Astrocyte of the hippocampus (primary cell): ENCODE measurements around the gene ZCCHC14.

Experiments
- DNase-seq: peaks from one replicate; pipeline ENCODE4 v3.0.0; 2011; ENCODE audit warnings: low read depth, low spot score

The ZCCHC14 gene

GRCh38 chr16:87492721-87493607 is at the start of gene ZCCHC14:
TSS of gene ZCCHC14 (minus strand) at chr16:87493024. CDS start at chr16:87492238, 786 bp downstream.
- peak; percentile 100 for DNase-seq

- no peak for DNase-seq
Measured at GRCh38 chr16:87541872-87542234, 49.0 kb upstream of the ZCCHC14 start.

GRCh38 chr16:87541147-87541871 is 48.5 kb upstream of the ZCCHC14 start:
- peak; percentile 67 for DNase-seq

- no peak for DNase-seq
Measured at GRCh38 chr16:87540897-87541146, 48.0 kb upstream of the ZCCHC14 start.

- DNase-seq = no peak
Measured at GRCh38 chr16:87540072-87540896, 47.5 kb upstream of the ZCCHC14 start.

GRCh38 chr16:87539113-87539512 is 46.3 kb upstream of the ZCCHC14 start:
- no peak for DNase-seq

- peak; percentile 22 for DNase-seq
Measured at GRCh38 chr16:87538594-87538993, 45.8 kb upstream of the ZCCHC14 start.

- DNase-seq = no peak
Measured at GRCh38 chr16:87538160-87538559, 45.3 kb upstream of the ZCCHC14 start.

GRCh38 chr16:87536795-87537142 is 43.9 kb upstream of the ZCCHC14 start:
- no peak for DNase-seq

GRCh38 chr16:87535855-87536794 is 43.3 kb upstream of the ZCCHC14 start:
- DNase-seq = no peak

- no peak for DNase-seq
Measured at GRCh38 chr16:87535457-87535854, 42.6 kb upstream of the ZCCHC14 start.

- DNase-seq = no peak
Measured at GRCh38 chr16:87534751-87535150, 41.9 kb upstream of the ZCCHC14 start.

- DNase-seq = no peak
Measured at GRCh38 chr16:87534030-87534653, 41.3 kb upstream of the ZCCHC14 start.

GRCh38 chr16:87533061-87533460 is 40.2 kb upstream of the ZCCHC14 start:
- DNase-seq = no peak

- DNase-seq = no peak
Measured at GRCh38 chr16:87531418-87531817, 38.6 kb upstream of the ZCCHC14 start.

- DNase-seq = no peak
Measured at GRCh38 chr16:87528690-87529579, 36.1 kb upstream of the ZCCHC14 start.

- no peak for DNase-seq
Measured at GRCh38 chr16:87527055-87527724, 34.4 kb upstream of the ZCCHC14 start.

- DNase-seq = no peak
Measured at GRCh38 chr16:87526238-87526947, 33.6 kb upstream of the ZCCHC14 start.

- no peak for DNase-seq
Measured at GRCh38 chr16:87525352-87525751, 32.5 kb upstream of the ZCCHC14 start.
